CD4-positive, CD25-positive, alpha-beta regulatory T cell (primary cell): Measurements from ENCODE around the gene TIMM44. TPM values are rescaled to one million over a fixed set of nuclear protein-coding genes. Genes with fewer than 3 reads are reported as not detected.

Experiments used
- ATAC-seq, 2 donors: fragments of 150-1000 bp; cut with Tn5 transposase; one replicate each; pipeline ENCODE4 v1.10.0; 2021; ENCODE audit warnings: low read depth in 2 of 2, moderate number of reproducible peaks in 2 of 2, moderate library complexity in 1 of 2
- DNase-seq, 3 donors: peaks; one replicate each; pipeline versions ENCODE4 v3.0.0 to v3.0.0-alpha.2; 2012 to 2022; ENCODE audit warnings: mixed read lengths in 1 of 3
- H3K27ac ChIP-seq: one replicate; pipeline ENCODE4 v1.7.0; 2013; ENCODE audit warnings: mild to moderate bottlenecking, low read length; ENCODE audit not compliant: insufficient read depth, poor library complexity, severe bottlenecking
- H3K27me3 ChIP-seq: one replicate; pipeline ENCODE4 v1.7.0; 2013; ENCODE audit warnings: low read length; ENCODE audit not compliant: control insufficient read depth, insufficient read depth
- H3K36me3 ChIP-seq: one replicate; pipeline ENCODE4 v1.7.0; 2013; ENCODE audit warnings: mild to moderate bottlenecking, low read length, moderate library complexity; ENCODE audit not compliant: control insufficient read depth, insufficient read depth
- H3K4me1 ChIP-seq: 2 replicates; pipeline ENCODE4 v1.7.0; 2013; ENCODE audit warnings: mild to moderate bottlenecking, low read length; ENCODE audit not compliant: insufficient read depth, control insufficient read depth, poor library complexity, severe bottlenecking
- H3K4me3 ChIP-seq: one replicate; pipeline ENCODE4 v1.7.0; 2013; ENCODE audit warnings: low read depth, mild to moderate bottlenecking, low read length, moderate library complexity
- H3K9me3 ChIP-seq, 2 experiments: 1 replicate in 1 of 2; 2 replicates in 1 of 2; pipeline ENCODE4 v1.7.0; 2013; ENCODE audit warnings: low read length in 2 of 2, mild to moderate bottlenecking in 1 of 2, moderate library complexity in 1 of 2; ENCODE audit not compliant: control insufficient read depth in 2 of 2
- H3K27ac Mint-ChIP-seq, 3 donors: one replicate each; pipeline ENCODE4 v1.8.0; 2020 to 2022; ENCODE audit warnings: mild to moderate bottlenecking in 3 of 3, mixed read lengths in 3 of 3, moderate library complexity in 2 of 3
- H3K27me3 Mint-ChIP-seq: one replicate; pipeline ENCODE4 v1.8.0; 2022; ENCODE audit warnings: mild to moderate bottlenecking, mixed read lengths
- H3K36me3 Mint-ChIP-seq: one replicate; pipeline ENCODE4 v1.8.0; 2020; ENCODE audit warnings: mixed read lengths
- H3K4me1 Mint-ChIP-seq, 4 donors: one replicate each; pipeline ENCODE4 v1.8.0; 2020 to 2022; ENCODE audit warnings: mixed read lengths in 4 of 4, mild to moderate bottlenecking in 1 of 4
- H3K4me3 Mint-ChIP-seq, 4 donors: one replicate each; pipeline ENCODE4 v1.8.0; 2020 to 2022; ENCODE audit warnings: mild to moderate bottlenecking in 4 of 4, mixed read lengths in 4 of 4, moderate library complexity in 3 of 4
- H3K9me3 Mint-ChIP-seq, 7 donors: one replicate each; pipeline ENCODE4 v1.8.0; 2020 to 2022; ENCODE audit warnings: mixed read lengths in 7 of 7, mild to moderate bottlenecking in 3 of 7, moderate library complexity in 2 of 7
- polyA plus RNA-seq, 4 donors: library from polyadenylated mRNA; unstranded; fragments of 300-500 nt; fragmentation: Illumina TruSeq; gene quantifications; one replicate each; pipeline ENCODE4 v1.2.3, GENCODE V29; 2021
- total RNA-seq: library from RNA; stranded (reverse); gene quantifications from one replicate; pipeline ENCODE4 v1.2.3, GENCODE V29; 2022

TIMM44 gene
- total and polyA plus RNA-seq, 5 donors from 2014 or later: 14.0 to 72.5 (median 15.0) TPM

DNA sequence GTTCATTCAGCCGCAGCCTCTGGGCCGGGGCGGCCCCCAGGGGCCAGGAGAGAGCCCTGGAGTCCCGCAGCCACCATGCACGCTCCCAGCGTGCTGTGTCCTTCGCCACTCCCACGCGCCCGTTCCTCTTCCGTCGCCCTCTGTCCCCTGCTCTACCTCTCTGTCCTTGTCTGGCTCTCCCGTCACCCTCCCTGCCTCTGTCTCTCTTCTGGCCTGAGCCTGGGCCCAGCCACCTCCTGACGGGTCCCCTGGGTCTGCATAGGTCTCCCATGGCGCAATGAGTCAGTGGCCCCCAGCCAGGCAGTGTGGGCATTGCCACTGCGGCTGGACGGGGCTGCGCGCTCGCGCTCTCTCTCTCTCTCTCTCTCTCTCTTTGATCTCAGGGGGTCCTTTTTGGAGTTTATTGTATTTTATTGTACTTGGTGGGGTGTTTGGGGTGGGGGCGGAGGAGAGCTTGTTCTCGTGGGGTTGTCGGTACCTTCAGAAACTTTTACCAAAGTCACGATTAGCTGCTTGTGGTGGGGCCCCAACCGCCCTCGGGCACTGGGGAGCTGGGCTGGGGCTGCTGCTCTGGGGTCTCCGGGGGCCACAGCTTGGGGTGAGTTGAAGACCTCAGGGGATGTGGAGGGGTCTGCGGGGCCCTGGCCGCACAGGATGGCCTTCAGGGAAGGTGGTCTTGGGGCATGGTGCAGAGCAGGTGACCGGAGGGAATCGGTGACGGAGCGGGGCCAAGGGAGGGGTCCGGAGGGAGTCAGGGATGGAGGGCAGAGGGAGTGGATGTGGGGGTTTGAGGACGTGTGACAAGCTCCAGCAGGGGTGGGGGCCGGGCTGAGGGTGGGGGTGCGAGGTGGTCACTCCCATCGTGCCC is 30.5 kb downstream of the TIMM44 start:
- DNase-seq (no peak), ATAC-seq (no peak)
- peaks cover 14% of the 10 kb centered on the region for H3K36me3 Mint-ChIP-seq
- no peak overlapping the region for H3K27ac Mint-ChIP-seq
- Histone ChIP-seq H3K4me1 (peaks cover 23% of the 10 kb centered on the region), H3K4me3 (no peak overlapping the region), H3K9me3 (no peaks in the 10 kb centered on the region), H3K27ac (no peak overlapping the region), H3K27me3 (peaks cover 7% of the 10 kb centered on the region), H3K36me3 (peaks cover 19% of the 10 kb centered on the region)
- H3K4me1 Mint-ChIP-seq: peaks cover 0 to 20% (median 4%) of the 10 kb centered on the region in 4 donors
- H3K4me3 Mint-ChIP-seq: no peak overlapping the region
- H3K9me3 Mint-ChIP-seq: no peaks in the 10 kb centered on the region
- H3K27me3 Mint-ChIP-seq: peaks cover 26% of the 10 kb centered on the region

DNA sequence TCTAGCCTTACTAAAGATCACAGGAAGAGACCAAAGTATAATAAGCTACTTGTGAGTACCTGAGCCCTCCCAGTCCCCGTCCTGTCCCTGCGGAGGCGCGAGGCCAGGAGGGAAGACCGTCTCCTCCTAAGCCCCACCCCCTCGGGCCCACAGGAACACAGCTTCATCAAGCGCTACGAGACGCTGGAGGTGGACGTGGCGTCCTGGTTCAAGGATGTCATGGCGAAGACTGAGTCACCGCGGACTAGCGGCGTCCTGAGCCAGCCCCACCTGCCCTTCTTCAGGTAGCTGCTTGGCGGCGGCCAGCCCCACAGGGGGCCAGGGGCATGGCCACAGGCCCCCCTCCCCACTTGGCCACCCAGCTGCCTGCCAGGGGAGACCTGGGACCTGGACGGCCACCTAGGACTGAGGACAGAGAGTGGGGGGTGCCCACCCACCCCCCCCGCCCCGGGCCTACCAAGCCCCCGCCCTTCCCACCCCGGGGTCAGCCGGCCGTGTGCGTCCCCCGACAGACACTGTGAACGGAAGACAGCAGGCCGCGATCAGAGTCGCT is 31.2 kb downstream of the TIMM44 start:
- Histone ChIP-seq H3K27me3 (peaks cover 7% of the 10 kb centered on the region), H3K27ac (no peak overlapping the region), H3K36me3 (peaks cover 19% of the 10 kb centered on the region), H3K4me3 (no peak overlapping the region), H3K4me1 (peaks cover 20% of the 10 kb centered on the region), H3K9me3 (no peaks in the 10 kb centered on the region)
- ATAC-seq (no peak), DNase-seq (no peak)
- Mint-ChIP-seq H3K27me3 (peaks cover 24% of the 10 kb centered on the region), H3K4me1 (peaks cover 0 to 24% (median 3%) of the 10 kb centered on the region in 4 donors), H3K9me3 (no peaks in the 10 kb centered on the region), H3K4me3 (no peak overlapping the region), H3K36me3 (peaks cover 14% of the 10 kb centered on the region), H3K27ac (no peak overlapping the region)

DNA sequence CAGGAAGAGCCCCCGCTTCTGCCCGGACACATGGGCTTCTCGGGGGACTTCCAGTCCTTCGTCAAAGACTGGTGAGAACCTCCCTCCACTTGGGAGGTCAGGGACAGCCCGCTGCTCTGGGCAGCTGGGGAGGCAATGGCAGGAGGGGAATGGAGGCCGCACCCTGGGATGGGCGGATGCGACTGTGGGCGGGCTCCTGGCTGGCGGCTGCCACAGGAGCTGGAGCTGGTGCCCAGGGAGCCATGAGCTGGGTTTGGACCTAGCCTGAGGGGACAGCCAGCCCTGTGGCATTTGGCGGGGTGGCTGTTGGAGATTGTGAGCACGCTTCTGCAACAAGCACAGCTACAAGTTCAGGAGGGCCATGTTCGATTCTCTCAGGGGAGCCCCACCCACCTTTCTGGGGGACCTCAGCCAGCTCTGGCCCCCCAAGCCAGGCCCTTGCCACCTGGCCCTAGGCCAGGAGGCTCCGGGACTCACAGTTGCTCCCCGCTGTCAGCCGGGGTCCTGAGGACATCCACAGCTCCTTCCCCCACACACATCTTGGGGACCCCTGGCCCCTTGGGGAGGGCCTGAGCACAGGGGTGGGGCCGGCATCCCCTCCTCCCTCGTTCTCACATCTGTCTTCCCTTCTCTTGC is 31.8 kb downstream of the TIMM44 start:
- H3K27me3 Mint-ChIP-seq: peaks cover 18% of the 10 kb centered on the region
- no peak for ATAC-seq

DNA sequence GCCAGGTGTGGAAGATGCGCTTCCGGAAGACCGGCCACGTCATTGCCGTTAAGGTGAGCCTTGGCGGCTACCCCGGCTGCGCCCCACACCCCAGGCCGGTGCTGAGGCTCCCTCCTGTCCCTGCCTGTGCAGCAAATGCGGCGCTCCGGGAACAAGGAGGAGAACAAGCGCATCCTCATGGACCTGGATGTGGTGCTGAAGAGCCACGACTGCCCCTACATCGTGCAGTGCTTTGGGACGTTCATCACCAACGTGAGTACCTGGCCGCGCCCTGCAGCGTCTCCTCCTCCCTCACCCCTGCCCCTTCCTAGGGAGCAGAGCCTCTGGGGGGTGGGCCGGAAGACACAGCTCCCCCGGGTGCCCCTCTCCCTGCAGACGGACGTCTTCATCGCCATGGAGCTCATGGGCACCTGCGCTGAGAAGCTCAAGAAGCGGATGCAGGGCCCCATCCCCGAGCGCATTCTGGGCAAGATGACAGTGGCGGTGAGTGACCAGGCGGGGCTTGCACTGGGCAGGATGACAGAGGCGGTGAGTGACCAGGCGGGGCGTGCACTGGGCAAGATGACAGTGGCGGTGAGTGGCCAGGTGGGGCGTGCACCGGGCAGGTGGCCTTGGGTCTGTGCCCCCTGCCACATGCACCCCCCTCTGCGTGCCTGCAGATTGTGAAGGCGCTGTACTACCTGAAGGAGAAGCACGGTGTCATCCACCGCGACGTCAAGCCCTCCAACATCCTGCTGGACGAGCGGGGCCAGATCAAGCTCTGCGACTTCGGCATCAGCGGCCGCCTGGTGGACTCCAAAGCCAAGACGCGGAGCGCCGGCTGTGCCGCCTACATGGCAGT is 32.9 kb downstream of the TIMM44 start:
- H3K36me3 ChIP-seq: peaks cover 19% of the 10 kb centered on the region
- H3K4me1 Mint-ChIP-seq: peaks cover 0 to 25% (median 6%) of the 10 kb centered on the region in 4 donors
- H3K9me3 Mint-ChIP-seq: no peaks in the 10 kb centered on the region
- no peak overlapping the region for H3K27ac Mint-ChIP-seq
- no peak for DNase-seq
- no peak overlapping the region for H3K4me3 Mint-ChIP-seq
- H3K9me3 ChIP-seq: no peaks in the 10 kb centered on the region
- ATAC-seq: no peak
- peaks cover 13% of the 10 kb centered on the region for H3K27me3 Mint-ChIP-seq
- peaks cover 2% of the 10 kb centered on the region for H3K27me3 ChIP-seq
- peaks cover 16% of the 10 kb centered on the region for H3K36me3 Mint-ChIP-seq
- no peak overlapping the region for H3K4me3 ChIP-seq
- peaks cover 16% of the 10 kb centered on the region for H3K4me1 ChIP-seq
- H3K27ac ChIP-seq: no peak overlapping the region

More for the DNA sequence above, 31.8 kb downstream of the TIMM44 start:
- no peak overlapping the region for H3K27ac Mint-ChIP-seq
- Histone ChIP-seq H3K36me3 (peaks cover 19% of the 10 kb centered on the region), H3K27me3 (peaks cover 7% of the 10 kb centered on the region), H3K9me3 (no peaks in the 10 kb centered on the region), H3K4me3 (no peak overlapping the region), H3K27ac (no peak overlapping the region), H3K4me1 (peaks cover 17% of the 10 kb centered on the region)
- H3K36me3 Mint-ChIP-seq: peaks cover 14% of the 10 kb centered on the region
- no peaks in the 10 kb centered on the region for H3K9me3 Mint-ChIP-seq
- peak overlapping the region in 1 of 4 donors; percentile 71 for H3K4me3 Mint-ChIP-seq
- peaks cover 0 to 22% (median 3%) of the 10 kb centered on the region in 4 donors for H3K4me1 Mint-ChIP-seq
- DNase-seq: no peak

DNA sequence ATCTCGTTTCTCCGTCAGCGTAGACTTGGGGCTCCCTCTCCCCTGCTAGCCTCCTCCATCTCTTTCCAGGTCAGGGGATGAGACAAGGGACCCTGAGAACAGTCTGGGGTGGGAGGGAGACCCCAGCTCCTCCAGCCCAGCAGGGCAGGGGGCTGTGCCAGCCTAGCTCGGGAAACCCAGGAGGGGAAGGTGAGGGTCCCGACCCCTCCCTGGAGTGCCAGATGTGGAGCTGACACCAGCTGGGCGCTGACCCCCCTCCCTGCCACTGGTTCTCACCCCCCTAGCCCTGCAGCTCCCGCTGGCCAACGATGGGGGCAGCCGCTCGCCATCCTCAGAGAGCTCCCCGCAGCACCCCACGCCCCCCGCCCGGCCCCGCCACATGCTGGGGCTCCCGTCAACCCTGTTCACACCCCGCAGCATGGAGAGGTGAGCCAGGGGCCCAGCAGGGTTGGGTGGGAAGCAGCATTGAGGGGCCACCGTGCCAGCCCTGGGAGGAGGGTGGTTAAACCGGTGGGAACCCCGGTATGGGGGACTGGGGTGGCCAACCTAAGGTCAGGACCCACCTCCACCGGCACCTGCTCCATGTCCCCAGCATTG is 33.9 kb downstream of the TIMM44 start:
- Histone ChIP-seq H3K27ac (no peak overlapping the region), H3K36me3 (peaks cover 19% of the 10 kb centered on the region), H3K27me3 (no peaks in the 10 kb centered on the region), H3K9me3 (no peaks in the 10 kb centered on the region), H3K4me3 (no peak overlapping the region), H3K4me1 (peaks cover 25% of the 10 kb centered on the region)
- no peak for DNase-seq
- peak overlapping the region in 1 of 4 donors; percentile 65 for H3K4me3 Mint-ChIP-seq
- no peak for ATAC-seq
- peaks cover 0 to 31% (median 12%) of the 10 kb centered on the region in 4 donors for H3K4me1 Mint-ChIP-seq
- peaks cover 3% of the 10 kb centered on the region for H3K27me3 Mint-ChIP-seq
- H3K9me3 Mint-ChIP-seq: peaks cover 0 to 5% (median 0%) of the 10 kb centered on the region in 7 donors
- H3K27ac Mint-ChIP-seq: no peak overlapping the region
- peaks cover 20% of the 10 kb centered on the region for H3K36me3 Mint-ChIP-seq

DNA sequence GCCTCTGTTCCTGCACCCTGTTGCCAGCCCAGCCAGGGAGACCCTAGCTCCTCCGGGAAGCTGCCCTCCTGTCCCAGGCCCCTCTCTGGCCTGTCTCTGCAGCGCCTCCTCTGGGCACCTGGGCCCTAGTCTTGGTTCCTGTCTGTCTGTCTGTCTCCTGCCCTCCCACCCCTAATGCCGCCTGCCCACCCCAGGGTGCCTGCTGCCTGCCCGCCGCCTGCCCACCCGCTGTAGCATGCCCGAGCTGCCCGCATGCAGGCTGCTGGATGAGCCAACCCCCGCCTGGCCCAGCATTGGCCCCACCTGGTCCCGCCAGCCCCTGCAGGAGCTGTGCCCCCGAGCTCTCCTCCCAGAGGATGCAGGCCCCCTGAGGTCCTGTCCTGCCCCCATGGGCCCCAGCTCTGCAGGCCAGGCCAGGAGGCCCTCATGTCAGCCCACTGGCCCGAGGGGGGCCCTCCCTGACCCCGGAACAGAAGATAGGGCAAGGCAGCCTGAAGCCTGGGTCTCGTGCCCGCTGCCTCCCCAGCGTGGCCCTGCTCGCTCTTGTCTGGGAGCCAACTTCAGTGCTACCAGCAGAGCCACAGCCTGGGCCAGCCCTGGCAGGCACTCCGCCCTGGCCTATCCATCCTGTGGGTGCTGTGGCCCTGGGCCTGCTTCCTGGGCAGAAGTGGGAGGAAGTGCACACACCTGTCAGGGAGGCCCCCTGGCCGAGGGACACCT is 34.6 kb downstream of the TIMM44 start:
- H3K27ac ChIP-seq: no peak overlapping the region
- peaks cover 29% of the 10 kb centered on the region for H3K4me1 ChIP-seq
- H3K36me3 Mint-ChIP-seq: peaks cover 20% of the 10 kb centered on the region
- DNase-seq (no peak), ATAC-seq (no peak)
- H3K4me1 Mint-ChIP-seq: peaks cover 0 to 34% (median 14%) of the 10 kb centered on the region in 4 donors
- H3K4me3 Mint-ChIP-seq: peak overlapping the region in 1 of 4 donors; percentile 65
- H3K4me3 ChIP-seq: no peak overlapping the region
- peaks cover 0 to 5% (median 0%) of the 10 kb centered on the region in 7 donors for H3K9me3 Mint-ChIP-seq
- no peak overlapping the region for H3K27ac Mint-ChIP-seq
- peaks cover 19% of the 10 kb centered on the region for H3K36me3 ChIP-seq
- no peaks in the 10 kb centered on the region for H3K27me3 ChIP-seq
- no peaks in the 10 kb centered on the region for H3K9me3 ChIP-seq
- H3K27me3 Mint-ChIP-seq: no peaks in the 10 kb centered on the region
